Gastroesophageal sphincter (tissue), 4 donors: ENCODE data around the gene RAB17. TPM values are rescaled to one million over a fixed set of nuclear protein-coding genes. Genes with fewer than 3 reads are reported as not detected.
"Not testable (repeated sequence)": the region's sequence is repeated elsewhere in the genome, so short reads cannot be mapped to it uniquely, and the experiment has no call there.

Experiments
- ATAC-seq: fragments of 150-250 bp; one replicate; pipeline ENCODE4 v1.9.1; 2016; ENCODE audit warnings: mild to moderate bottlenecking, moderate library complexity
- H3K27ac ChIP-seq, 4 donors: fragments of 200-600 bp; sonication (generic) in 3 of 4; 1 replicate in 3 of 4; 2 replicates in 1 of 4; pipeline ENCODE4 v1.5.1; 2016 to 2019
- H3K27me3 ChIP-seq: fragments of 200-600 bp; sonication (generic); one replicate; pipeline ENCODE4 v1.5.1; 2019
- H3K36me3 ChIP-seq, 2 donors: fragments of 200-600 bp; sonication (generic); one replicate each; pipeline ENCODE4 v1.5.1; 2019; ENCODE audit warnings: control low read depth in 1 of 2
- H3K4me1 ChIP-seq, 3 donors: fragments of 200-600 bp; sonication (generic); 1 replicate in 2 of 3; 2 replicates in 1 of 3; pipeline ENCODE4 v1.5.1; 2016 to 2019; ENCODE audit warnings: control low read depth in 2 of 3
- H3K4me3 ChIP-seq, 2 donors: fragments of 200-600 bp; sonication (generic); one replicate each; pipeline ENCODE4 v1.5.1; 2019; ENCODE audit warnings: mild to moderate bottlenecking in 1 of 2, moderate library complexity in 1 of 2
- H3K9me3 ChIP-seq, 3 donors: fragments of 200-600 bp; sonication (generic); one replicate each; pipeline ENCODE4 v1.5.1; 2017 to 2019; ENCODE audit warnings: control low read depth in 2 of 3
- EP300 ChIP-seq: sonication (generic); formaldehyde crosslinking; IDR thresholded peaks from one replicate; pipeline ENCODE4 v1.6.1; 2017; ENCODE audit warnings: antibody characterized with exemption, mild to moderate bottlenecking
- POLR2A ChIP-seq, 2 donors: fragments of 450-650 bp; IDR thresholded peaks; one replicate each; pipeline ENCODE4 v1.6.1; 2017; ENCODE audit warnings: antibody characterized with exemption in 2 of 2, mild to moderate bottlenecking in 2 of 2, moderate library complexity in 1 of 2
- POLR2AphosphoS5 ChIP-seq: sonication (generic); formaldehyde crosslinking; IDR thresholded peaks from one replicate; pipeline ENCODE4 v1.6.1; 2017; ENCODE audit warnings: antibody characterized with exemption
- WGBS, 2 donors: methylation state at CpG; one replicate each; pipeline ENCODE4 v1.1.5; 2018; ENCODE audit warnings: low coverage in 1 of 2; 5-methylcytosine and 5-hydroxymethylcytosine counted together
- total RNA-seq, 4 donors: library from RNA; depleted of rRNA; stranded (reverse); fragments of >200 nt; gene quantifications; one replicate each; pipeline ENCODE4 v1.1.0, GENCODE V29; 2016
- TF ChIP-seq, protein P1 (sequence below), 4 experiments: fragments of 200-600 bp in 2 of 4; fragments of 450-650 bp in 2 of 4; sonication (generic) in 1 of 4; IDR thresholded peaks; one replicate each; pipeline ENCODE4 v1.5.1; 2017 to 2019; ENCODE audit warnings: antibody characterized with exemption in 4 of 4, mild to moderate bottlenecking in 2 of 4, moderate library complexity in 2 of 4

The RAB17 gene
- total RNA-seq, 4 donors from 2014 or later: 0.81 to 6.7 (median 3.2) TPM

- ATAC-seq: peak; percentile 6
- Histone ChIP-seq H3K27ac (peak overlapping the region; percentile 75 to 93 (median 87)), H3K36me3 (no peaks in the 10 kb centered on the region), H3K4me1 (peaks cover 19 to 40% (median 20%) of the 10 kb centered on the region in 3 donors), H3K9me3 (no peaks in the 10 kb centered on the region), H3K27me3 (no peaks in the 10 kb centered on the region), H3K4me3 (no peak overlapping the region)
- TF ChIP-seq POLR2AphosphoS5: no peak
- TF ChIP-seq POLR2A (IDR thresholded peaks at IDR 0.05): no peak
- WGBS, 2 donors: 0 to 16% methylated on average over 2 to 3 of the region's 3 CpGs
These were observed 25.8 kb upstream of the RAB17 start for GRCh38 chr2:237616373-237616733.

DNA sequence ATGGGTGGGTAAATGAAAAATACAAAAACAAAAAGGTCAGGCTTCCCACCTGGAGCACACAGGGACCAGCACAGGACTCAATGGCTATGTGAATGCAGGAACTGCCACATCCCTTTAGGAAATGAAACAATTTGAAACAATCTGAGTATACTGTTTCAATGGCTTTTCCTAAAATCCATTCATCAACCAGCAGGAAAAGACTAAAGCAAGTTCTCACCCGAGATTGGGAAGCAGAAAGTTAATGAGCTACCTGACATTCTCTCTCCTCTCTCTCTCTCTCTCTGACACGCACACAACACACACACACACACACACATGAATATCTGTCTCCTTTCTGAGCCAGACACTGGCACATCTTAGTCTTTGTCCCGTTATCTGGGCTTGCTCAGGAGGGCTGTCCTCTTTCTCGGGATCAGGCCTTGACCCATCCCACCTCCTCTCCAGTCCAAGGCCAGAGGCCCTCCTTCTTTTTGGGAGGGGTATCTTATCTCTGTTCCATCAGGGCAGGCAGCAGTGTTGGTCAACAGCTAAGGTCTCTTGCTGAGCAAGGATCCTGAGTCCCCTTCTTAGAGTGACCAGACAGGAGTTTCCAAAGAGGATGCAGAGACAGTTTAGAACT, 25.2 kb upstream of the RAB17 start:
- H3K36me3 ChIP-seq: no peaks in the 10 kb centered on the region
- no peak for TF ChIP-seq EP300
- TF ChIP-seq, protein P1, sequence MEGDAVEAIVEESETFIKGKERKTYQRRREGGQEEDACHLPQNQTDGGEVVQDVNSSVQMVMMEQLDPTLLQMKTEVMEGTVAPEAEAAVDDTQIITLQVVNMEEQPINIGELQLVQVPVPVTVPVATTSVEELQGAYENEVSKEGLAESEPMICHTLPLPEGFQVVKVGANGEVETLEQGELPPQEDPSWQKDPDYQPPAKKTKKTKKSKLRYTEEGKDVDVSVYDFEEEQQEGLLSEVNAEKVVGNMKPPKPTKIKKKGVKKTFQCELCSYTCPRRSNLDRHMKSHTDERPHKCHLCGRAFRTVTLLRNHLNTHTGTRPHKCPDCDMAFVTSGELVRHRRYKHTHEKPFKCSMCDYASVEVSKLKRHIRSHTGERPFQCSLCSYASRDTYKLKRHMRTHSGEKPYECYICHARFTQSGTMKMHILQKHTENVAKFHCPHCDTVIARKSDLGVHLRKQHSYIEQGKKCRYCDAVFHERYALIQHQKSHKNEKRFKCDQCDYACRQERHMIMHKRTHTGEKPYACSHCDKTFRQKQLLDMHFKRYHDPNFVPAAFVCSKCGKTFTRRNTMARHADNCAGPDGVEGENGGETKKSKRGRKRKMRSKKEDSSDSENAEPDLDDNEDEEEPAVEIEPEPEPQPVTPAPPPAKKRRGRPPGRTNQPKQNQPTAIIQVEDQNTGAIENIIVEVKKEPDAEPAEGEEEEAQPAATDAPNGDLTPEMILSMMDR (IDR thresholded peaks at IDR 0.05): no peak
- no peak for TF ChIP-seq POLR2AphosphoS5
- TF ChIP-seq POLR2A (IDR thresholded peaks at IDR 0.05): no peak
- 26 to 40% methylated on average over 4 of the region's 4 CpGs for WGBS, 2 donors
- no peaks in the 10 kb centered on the region for H3K27me3 ChIP-seq
- H3K4me1 ChIP-seq: peaks cover 19 to 40% (median 20%) of the 10 kb centered on the region in 3 donors
- no peaks in the 10 kb centered on the region for H3K9me3 ChIP-seq
- ATAC-seq: no peak
- peak overlapping the region; percentile 75 to 93 (median 87) for H3K27ac ChIP-seq
- H3K4me3 ChIP-seq: no peak overlapping the region

- TF ChIP-seq, protein P1 (IDR thresholded peaks at IDR 0.05): no peak
- no peak for TF ChIP-seq POLR2A (IDR thresholded peaks at IDR 0.05)
- no peak for TF ChIP-seq POLR2AphosphoS5
- TF ChIP-seq EP300: no peak
- Histone ChIP-seq H3K27me3 (no peaks in the 10 kb centered on the region), H3K27ac (peak overlapping the region; percentile 3 to 93 (median 87)), H3K9me3 (no peaks in the 10 kb centered on the region), H3K4me1 (peaks cover 19 to 40% (median 20%) of the 10 kb centered on the region in 3 donors), H3K4me3 (no peak overlapping the region), H3K36me3 (no peaks in the 10 kb centered on the region)
- 76 to 91% methylated on average over 4 of the region's 9 CpGs for WGBS, 2 donors
- no peak for ATAC-seq
These were observed 23.7 kb upstream of the RAB17 start for GRCh38 chr2:237614151-237614720.

- Histone ChIP-seq H3K27me3 (no peaks in the 10 kb centered on the region), H3K27ac (peak overlapping the region in 2 of 4 donors; percentile 86 to 93)
- no peak for ATAC-seq
These were observed 23.1 kb upstream of the RAB17 start for GRCh38 chr2:237613679-237614078.

GRCh38 chr2:237612527-237613357, 22.2 kb upstream of the RAB17 start:
- Histone ChIP-seq H3K9me3 (no peaks in the 10 kb centered on the region), H3K27ac (no peak overlapping the region), H3K4me3 (no peak overlapping the region), H3K27me3 (no peaks in the 10 kb centered on the region), H3K36me3 (no peaks in the 10 kb centered on the region), H3K4me1 (peaks cover 19 to 38% (median 20%) of the 10 kb centered on the region in 3 donors)
- WGBS, 2 donors: 83% methylated on average over 6 of the region's 10 CpGs; no CpG with 5 or more reads in 1 of the 2 donors
- TF ChIP-seq POLR2AphosphoS5 (no peak), POLR2A (IDR thresholded peaks at IDR 0.05) (no peak), EP300 (no peak)
- TF ChIP-seq, protein P1 (IDR thresholded peaks at IDR 0.05): no peak
- no peak for ATAC-seq

More at GRCh38 chr2:237613679-237614078, 23.1 kb upstream of the RAB17 start:
- no peaks in the 10 kb centered on the region for H3K36me3 ChIP-seq
- no peaks in the 10 kb centered on the region for H3K9me3 ChIP-seq
- peaks cover 19 to 40% (median 20%) of the 10 kb centered on the region in 3 donors for H3K4me1 ChIP-seq
- TF ChIP-seq POLR2AphosphoS5 (no peak), POLR2A (IDR thresholded peaks at IDR 0.05) (no peak), EP300 (no peak)
- TF ChIP-seq, protein P1 (IDR thresholded peaks at IDR 0.05): no peak
- H3K4me3 ChIP-seq: no peak overlapping the region

DNA sequence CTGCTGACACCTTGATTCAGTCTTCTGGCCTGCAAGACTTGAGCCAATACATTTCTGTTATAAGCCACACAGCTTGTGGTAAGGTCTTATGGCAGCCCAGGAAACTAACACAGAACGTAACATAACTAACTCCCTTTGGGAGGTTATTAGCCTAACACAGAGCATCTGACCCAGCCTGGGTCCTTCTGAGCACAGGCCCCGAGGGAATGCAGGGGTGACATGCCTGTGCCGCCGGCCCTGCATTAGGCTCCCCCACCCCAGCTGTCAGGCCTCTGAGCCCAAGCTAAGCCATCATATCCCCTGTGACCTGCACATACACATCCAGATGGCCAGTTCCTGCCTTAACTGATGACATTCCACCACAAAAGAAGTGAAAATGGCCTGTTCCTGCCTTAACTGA, 16.0 kb upstream of the RAB17 start:
- H3K4me1 ChIP-seq: peaks cover 0 to 16% (median 0%) of the 10 kb centered on the region in 3 donors
- H3K27me3 ChIP-seq, H3K27ac ChIP-seq, H3K4me3 ChIP-seq, H3K36me3 ChIP-seq, H3K9me3 ChIP-seq, ATAC-seq: not testable (repeated sequence)
- WGBS, 2 donors: no CpG with 5 or more reads among the region's 4 CpGs
